Kidney (tissue), 14 donors: ENCODE results near the gene MUS81. TPM values are rescaled to one million over a fixed set of nuclear protein-coding genes. Genes with fewer than 3 reads are reported as not detected.

ENCODE experiments used
- DNase-seq, 5 donors: peaks; one replicate each; pipeline ENCODE4 v3.0.0-alpha.2; 2013 to 2020
- FAIRE-seq: peaks from 2 replicates; lab custom pipeline; 2012; peaks lifted over from hg19 to GRCh38; lab: Jason Lieb, UNC
- H3K27ac ChIP-seq, 2 donors: one replicate each; pipeline ENCODE4 v1.7.0; 2013; ENCODE audit warnings: low read depth in 2 of 2, low read length in 2 of 2, inconsistent platforms in 1 of 2
- H3K27me3 ChIP-seq: one replicate; pipeline ENCODE4 v1.7.1; 2013; ENCODE audit warnings: low read length, inconsistent platforms; ENCODE audit not compliant: control insufficient read depth, insufficient read depth
- H3K36me3 ChIP-seq, 3 donors: one replicate each; pipeline versions ENCODE4 v1.7.0 to v1.7.1; 2013; ENCODE audit warnings: low read length in 3 of 3, control low read depth in 1 of 3, inconsistent platforms in 1 of 3; ENCODE audit not compliant: insufficient read depth in 3 of 3, control insufficient read depth in 2 of 3
- H3K4me1 ChIP-seq, 3 donors: one replicate each; pipeline versions ENCODE4 v1.7.0 to v1.7.1; 2013; ENCODE audit warnings: low read length in 3 of 3, inconsistent platforms in 1 of 3, low read depth in 1 of 3; ENCODE audit not compliant: control insufficient read depth in 2 of 3, insufficient read depth in 2 of 3
- H3K4me3 ChIP-seq, 3 donors: one replicate each; pipeline versions ENCODE4 v1.7.0 to v1.8.1; 2013; ENCODE audit warnings: low read length in 3 of 3, control low read depth in 1 of 3, inconsistent platforms in 1 of 3
- H3K9ac ChIP-seq, 3 donors: one replicate each; pipeline versions ENCODE4 v1.7.0 to v1.7.1; 2013; ENCODE audit warnings: low read length in 3 of 3, control low read depth in 1 of 3, inconsistent platforms in 1 of 3
- H3K9me3 ChIP-seq, 3 donors: one replicate each; pipeline versions ENCODE4 v1.7.0 to v1.7.1; 2013; ENCODE audit warnings: low read length in 3 of 3, control low read depth in 1 of 3, inconsistent platforms in 1 of 3; ENCODE audit not compliant: control insufficient read depth in 2 of 3, insufficient read depth in 1 of 3
- CTCF ChIP-seq: IDR thresholded peaks from 3 replicates; pipeline ENCODE4 v1.5.1; 2012; ENCODE audit warnings: mild to moderate bottlenecking, moderate library complexity, borderline replicate concordance; ENCODE audit not compliant: insufficient read depth; ENCODE audit errors: extremely low read depth
- intact Hi-C: fragments of 100-400 bp; cut with DNase I; formaldehyde crosslinking; loops from one replicate; pipeline ENCODE4 v1.11.1; 2022
- polyA plus RNA-seq: library from polyadenylated mRNA; stranded (reverse); fragments of 350-450 nt; fragmentation: Illumina TruSeq; extraction: RNeasy Lipid Tissue Mini Kit (QIAGEN cat#74804); gene quantifications from one replicate; pipeline ENCODE4 v1.2.3, GENCODE V29; 2014; ENCODE audit warnings: low read depth, low replicate concordance; ENCODE audit not compliant: insufficient read depth
- total RNA-seq: library from RNA; stranded (reverse); fragmentation: NEBNext Ultra II Directional; extraction: Animal tissue kit (Norgen Biotek cat#: 25700); gene quantifications from one replicate; pipeline ENCODE4 v1.2.1, GENCODE V29; 2021
- donor health status: control.
- donor health status: control.
- donor health status: control.
- donor health status: control.
- donor health status: control.
- donor health status: DM: yes; HTN: yes; CAD: no.
- donor health status: Normal renal cell carcinoma (clear cell type).

Gene MUS81
- total and polyA plus RNA-seq, 2 donors from 2014 or later: 31.2 to 54.9 TPM

- no peaks in the 10 kb centered on the region for H3K27me3 ChIP-seq
- H3K4me3 ChIP-seq: no peak overlapping the region
- no peaks in the 10 kb centered on the region for H3K9me3 ChIP-seq
- H3K4me1 ChIP-seq: peaks cover 0 to 22% (median 13%) of the 10 kb centered on the region in 3 donors
- DNase-seq (peak in 2 of 5 donors; percentile 52 to 76), FAIRE-seq (no peak)
- intact Hi-C loops: no loop called here
- TF ChIP-seq CTCF: no peak
- H3K27ac ChIP-seq: no peak overlapping the region
- H3K9ac ChIP-seq: no peak overlapping the region
- peaks cover 0 to 37% (median 21%) of the 10 kb centered on the region in 3 donors for H3K36me3 ChIP-seq
Measured at GRCh38 chr11:65862191-65862735, 2.0 kb downstream of the MUS81 start.

GRCh38 chr11:65862941-65863888 lies 3.0 kb downstream of the MUS81 start:
- H3K9me3 ChIP-seq: no peaks in the 10 kb centered on the region
- peaks cover 0 to 37% (median 21%) of the 10 kb centered on the region in 3 donors for H3K36me3 ChIP-seq
- no peak for FAIRE-seq
- intact Hi-C loops: no loop called here
- TF ChIP-seq CTCF: no peak
- DNase-seq: peak in 2 of 5 donors; percentile 49 to 77
- H3K4me1 ChIP-seq: peaks cover 0 to 22% (median 13%) of the 10 kb centered on the region in 3 donors
- H3K27me3 ChIP-seq: no peaks in the 10 kb centered on the region
- no peak overlapping the region for H3K27ac ChIP-seq
- no peak overlapping the region for H3K9ac ChIP-seq
- no peak overlapping the region for H3K4me3 ChIP-seq

GRCh38 chr11:65863889-65864705 lies 3.9 kb downstream of the MUS81 start:
- H3K9me3 ChIP-seq: no peaks in the 10 kb centered on the region
- peaks cover 0 to 15% (median 13%) of the 10 kb centered on the region in 3 donors for H3K4me1 ChIP-seq
- intact Hi-C loops: no loop called here
- peaks cover 0 to 40% (median 21%) of the 10 kb centered on the region in 3 donors for H3K36me3 ChIP-seq
- no peak for FAIRE-seq
- no peak for TF ChIP-seq CTCF
- DNase-seq: peak in 2 of 5 donors; percentile 33 to 58
- H3K9ac ChIP-seq: no peak overlapping the region
- no peak overlapping the region for H3K27ac ChIP-seq
- H3K27me3 ChIP-seq: no peaks in the 10 kb centered on the region
- H3K4me3 ChIP-seq: no peak overlapping the region
